ENCODE data around the gene RCBTB2.
"Not testable (repeated sequence)": the region's sequence is repeated elsewhere in the genome, so short reads cannot be mapped to it uniquely, and the experiment has no call there.

RCBTB2 gene

GRCh38 chr13:48532506-48533499 lies at the start of gene RCBTB2:
TSS of gene RCBTB2 (minus strand) at chr13:48533080. CDS start at chr13:48521939, 11,141 bp downstream.
- DNase-seq (ENCODE audit: low spot score): peak; percentile 99

GRCh38 chr13:48582084-48582483 lies 49.2 kb upstream of the RCBTB2 start:
- no peak for DNase-seq (ENCODE audit: low spot score)

- DNase-seq (ENCODE audit: low spot score): no peak
Measured at GRCh38 chr13:48580896-48581295, 48.0 kb upstream of the RCBTB2 start.

- peak; percentile 49 for DNase-seq (ENCODE audit: low spot score)
Measured at GRCh38 chr13:48580185-48580803, 47.4 kb upstream of the RCBTB2 start.

- DNase-seq (ENCODE audit: low spot score): not testable (repeated sequence)
Measured at GRCh38 chr13:48579919-48580180, 47.0 kb upstream of the RCBTB2 start.

GRCh38 chr13:48579165-48579918 lies 46.5 kb upstream of the RCBTB2 start:
- DNase-seq (ENCODE audit: low spot score): no peak

- DNase-seq (ENCODE audit: low spot score): no peak
Measured at GRCh38 chr13:48578516-48579164, 45.8 kb upstream of the RCBTB2 start.

GRCh38 chr13:48576448-48577010 lies 43.6 kb upstream of the RCBTB2 start:
- no peak for DNase-seq (ENCODE audit: low spot score)

- DNase-seq (ENCODE audit: low spot score): no peak
Measured at GRCh38 chr13:48575031-48575430, 42.2 kb upstream of the RCBTB2 start.

GRCh38 chr13:48574041-48574796 lies 41.3 kb upstream of the RCBTB2 start:
- DNase-seq (ENCODE audit: low spot score): no peak

- DNase-seq (ENCODE audit: low spot score): no peak
Measured at GRCh38 chr13:48573213-48574007, 40.5 kb upstream of the RCBTB2 start.

GRCh38 chr13:48571126-48571913 lies 38.4 kb upstream of the RCBTB2 start:
- no peak for DNase-seq (ENCODE audit: low spot score)

- no peak for DNase-seq (ENCODE audit: low spot score)
Measured at GRCh38 chr13:48570216-48570828, 37.4 kb upstream of the RCBTB2 start.

GRCh38 chr13:48569104-48569666 lies 36.3 kb upstream of the RCBTB2 start:
- DNase-seq (ENCODE audit: low spot score): no peak

GRCh38 chr13:48568370-48569103 lies 35.7 kb upstream of the RCBTB2 start:
- no peak for DNase-seq (ENCODE audit: low spot score)

GRCh38 chr13:48567515-48568369 lies 34.9 kb upstream of the RCBTB2 start:
- DNase-seq (ENCODE audit: low spot score): no peak

GRCh38 chr13:48564056-48564455 lies 31.2 kb upstream of the RCBTB2 start:
- DNase-seq (ENCODE audit: low spot score): no peak

All from iPS-NIHi11 (cell line).